DOHH2 (cell line): ENCODE data around the gene AMH.

Source experiments
- CTCF ChIP-seq: fragments of 200-600 bp; sonication (generic); IDR thresholded peaks from one replicate; pipeline ENCODE4 v1.5.1; 2014; ENCODE audit warnings: antibody characterized with exemption, mild to moderate bottlenecking, low read depth, low read length; ENCODE audit not compliant: poor library complexity, severe bottlenecking
- EZH2phosphoT487 ChIP-seq: fragments of 200-600 bp; sonication (generic); IDR thresholded peaks from 2 replicates; pipeline ENCODE4 v1.6.1; 2017; ENCODE audit warnings: borderline replicate concordance, mild to moderate bottlenecking, antibody characterized with exemption, low read length, moderate library complexity, mixed read lengths

- TF ChIP-seq CTCF (no peak), EZH2phosphoT487 (no peak)
These were observed 9.1 kb upstream of the AMH start for GRCh38 chr19:2239771-2240770.
